ENCODE results near the gene KCNB1. TPM values are rescaled to one million over a fixed set of nuclear protein-coding genes. Genes with fewer than 3 reads are reported as not detected.

The KCNB1 gene
- total and polyA plus RNA-seq, 2 of the 4 experiments (the other 2 are of a cell fraction): 0.05 TPM; not detected in 1

- no peak for ATAC-seq (ENCODE audit: low read depth)
- Histone ChIP-seq H3K9ac (ENCODE audit: low read depth, low read length) (no peak overlapping the region), H3K4me3 (ENCODE audit: insufficient read depth, low read depth, low read length) (no peak overlapping the region), H2AK9ac (replicated peaks; ENCODE audit: low read depth, low read length, poor library complexity) (no peak overlapping the region), H2BK15ac (ENCODE audit: low read depth, low read length) (no peak overlapping the region), H2AK5ac (ENCODE audit: low read depth, low read length) (no peak overlapping the region), H4K5ac (ENCODE audit: low read depth, low read length) (no peak overlapping the region), H4K20me1 (ENCODE audit: insufficient read depth, low read length) (no peaks in the 10 kb centered on the region), H2AFZ (replicated peaks; ENCODE audit: low read length, poor library complexity) (no peak overlapping the region), H3K4ac (ENCODE audit: low read depth, low read length) (no peak overlapping the region), H3K23ac (ENCODE audit: low read depth, low read length) (no peak overlapping the region), H2BK120ac (ENCODE audit: low read depth, low read length) (no peak overlapping the region), H3K14ac (replicated peaks; ENCODE audit: low read depth, low read length) (no peak overlapping the region), H2BK5ac (ENCODE audit: low read depth, low read length, poor library complexity, severe bottlenecking) (no peak overlapping the region), H2BK20ac (ENCODE audit: low read depth, low read length) (no peak overlapping the region), H3K56ac (ENCODE audit: extremely low read depth, insufficient read depth, low read length) (no peak overlapping the region), H4K8ac (ENCODE audit: low read depth in 2 of 2, low read length in 2 of 2) (no peak overlapping the region), H3K4me2 (ENCODE audit: low read depth, low read length) (no peak overlapping the region), H3K27me3 (ENCODE audit: control insufficient read depth, insufficient read depth, low read length) (peaks cover 14% of the 10 kb centered on the region), H3K9me1 (ENCODE audit: insufficient read depth, low read length) (no peaks in the 10 kb centered on the region), H3K18ac (ENCODE audit: low read depth, low read length) (no peak overlapping the region), H3K4me1 (ENCODE audit: control insufficient read depth, insufficient read depth, low read length) (no peaks in the 10 kb centered on the region), H4K91ac (ENCODE audit: insufficient read depth, low read depth, low read length) (no peak overlapping the region), H3K9me3 (ENCODE audit: control insufficient read depth, insufficient read depth, low read length) (no peaks in the 10 kb centered on the region), H3K79me1 (ENCODE audit: low read depth in 1 of 2, low read length in 2 of 2) (no peaks in the 10 kb centered on the region), H3K36me3 (ENCODE audit: control insufficient read depth, insufficient read depth, low read length) (no peaks in the 10 kb centered on the region), H3K27ac (ENCODE audit: insufficient read depth, low read length) (no peak overlapping the region)
- TF ChIP-seq SMC3 (IDR thresholded peaks at IDR 0.05; ENCODE audit: low read depth, low read length) (no peak), RCOR1 (IDR thresholded peaks at IDR 0.05; ENCODE audit: insufficient replicate concordance, low read length) (no peak), FOS (IDR thresholded peaks at IDR 0.05; ENCODE audit: low read depth, low read length) (no peak), RAD21 (IDR thresholded peaks at IDR 0.05; ENCODE audit: low read length) (no peak)
- ChIA-PET POLR2A (ENCODE audit: unreplicated experiment) (no interaction called here), CTCF (interaction anchor here (1.0 kb wide), 1 partner anchor 10 kb away, joined by 3 read pairs; no protein-coding TSS in a partner anchor)
- DNase-seq: no peak
- intact Hi-C loops (cut with micrococcal nuclease): no loop called here
- 43% methylated on average over 2 of the region's 5 CpGs; no CpG with 5 or more reads in 1 of the 2 experiments for WGBS, 2 experiments (ENCODE audit: extremely low coverage in 2 of 2, insufficient read length in 1 of 2)
- in situ Hi-C loops (cut with MboI; ENCODE audit: low sequenced_read_pairs): no loop called here
- dilution Hi-C loops (cut with HindIII; ENCODE audit: low sequenced_read_pairs, unreplicated experiment): no loop called here
- no TSS peak for BruUV-seq (replicated peaks)
These were observed 36.1 kb upstream of the KCNB1 start for GRCh38 chr20:49518576-49518975.

Measured in IMR-90 (cell line).